SHP77 (cell line): Measurements from ENCODE around the gene FRMPD2.
"Not testable (repeated sequence)": the region's sequence is repeated elsewhere in the genome, so short reads cannot be mapped to it uniquely, and the experiment has no call there.

Experiments
- DNase-seq, 2 experiments: peaks; one replicate each; lab custom pipeline; 2025; lab: John Stamatoyannopoulos, UW

The FRMPD2 gene

DNA sequence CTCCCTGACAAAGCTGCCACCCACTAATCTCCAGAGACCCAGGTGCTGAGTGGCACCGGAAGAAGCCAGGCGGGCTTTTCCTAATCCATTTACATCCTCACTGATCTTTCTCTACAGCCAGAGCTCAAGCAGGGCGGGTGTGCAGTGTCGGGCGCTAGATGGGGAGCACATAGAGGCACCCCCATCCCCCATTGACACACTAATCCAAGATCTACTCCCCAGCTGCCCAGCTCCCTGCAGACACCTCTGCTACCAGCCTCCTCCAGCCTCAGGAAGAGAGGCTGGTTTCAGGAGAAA, 22.2 kb downstream of the FRMPD2 start:
- DNase-seq = no peak

DNA sequence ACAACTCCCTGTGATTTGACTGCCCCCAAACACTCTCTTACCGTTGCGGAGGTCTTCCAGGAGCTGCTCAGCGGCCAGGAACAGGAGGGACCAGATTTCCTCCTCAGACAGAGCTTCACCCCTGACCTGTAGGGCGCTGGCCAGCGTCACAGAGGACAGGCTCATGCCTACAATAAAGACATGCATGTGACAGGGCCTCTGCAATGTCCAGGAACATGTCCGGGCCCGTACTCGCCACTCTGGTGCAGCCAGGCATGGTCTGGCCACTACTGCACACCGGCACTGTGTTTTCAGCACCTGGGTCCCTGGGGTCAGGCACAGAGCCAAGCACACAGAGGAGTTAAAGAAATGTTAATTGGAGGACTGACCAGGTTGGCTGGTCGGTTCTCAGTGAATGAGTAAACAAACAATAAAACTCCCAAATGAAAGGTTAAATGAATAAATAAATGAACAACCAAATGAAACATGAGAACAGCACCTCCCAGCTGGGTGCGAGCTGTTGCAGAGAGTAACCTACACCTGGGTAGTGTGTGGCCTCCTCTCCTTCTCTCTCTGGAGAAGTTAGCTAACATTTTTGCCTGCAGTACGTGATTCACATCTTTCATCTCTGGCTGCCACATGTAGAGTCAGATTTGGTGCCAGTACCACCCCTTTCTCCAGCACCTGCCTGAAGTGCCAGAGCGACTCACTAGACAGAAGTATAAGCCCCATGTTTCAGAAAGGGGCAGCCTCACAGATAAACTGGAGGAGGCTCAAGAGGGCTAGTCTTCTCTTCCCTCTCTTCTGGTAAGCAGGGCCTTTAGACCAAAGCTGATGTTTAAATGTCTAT, 22.8 kb downstream of the FRMPD2 start:
- DNase-seq = peak; percentile 33 to 34

- peak in 1 of 2 experiments; percentile 2 for DNase-seq
Observed at GRCh38 chr10:48251152-48251524, 23.4 kb downstream of the FRMPD2 start.

- no peak for DNase-seq
Observed at GRCh38 chr10:48249763-48250351, 24.6 kb downstream of the FRMPD2 start.

DNA sequence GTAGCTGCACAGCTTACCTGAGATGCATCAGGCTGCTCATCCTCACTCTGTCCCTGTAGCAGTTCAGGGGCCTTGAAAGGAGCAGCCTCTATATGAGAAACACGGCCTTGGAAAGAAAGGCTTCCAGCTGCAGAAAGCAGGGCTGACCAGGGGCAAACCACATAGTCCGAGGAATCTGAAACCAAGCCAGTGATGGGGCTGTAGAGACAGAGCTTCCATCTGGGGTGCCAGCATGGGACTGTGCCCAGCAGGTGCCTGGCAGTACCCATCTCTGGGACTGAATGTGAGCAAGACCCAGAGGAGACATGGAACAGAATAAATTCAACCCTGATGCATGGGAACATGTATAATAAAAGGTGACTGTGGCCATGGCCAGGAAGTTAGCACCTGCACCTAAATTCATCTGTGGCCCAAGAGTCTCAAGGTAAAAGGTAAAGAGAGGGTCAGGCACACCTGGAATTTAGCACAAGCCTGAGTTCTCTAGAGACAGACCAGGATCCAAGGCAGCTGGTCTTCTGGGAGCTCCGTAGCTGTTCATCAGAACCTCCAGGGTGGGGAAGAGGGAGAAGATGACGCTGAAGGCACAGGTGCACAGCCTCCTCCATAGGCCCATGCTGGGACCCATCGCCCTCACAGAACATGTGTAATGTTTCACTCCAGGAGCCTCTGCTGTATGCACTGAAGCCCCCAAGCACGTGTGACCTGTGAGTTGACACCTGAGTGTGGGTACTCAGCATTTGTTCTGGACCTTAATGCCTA, 25.3 kb downstream of the FRMPD2 start:
- no peak for DNase-seq

DNA sequence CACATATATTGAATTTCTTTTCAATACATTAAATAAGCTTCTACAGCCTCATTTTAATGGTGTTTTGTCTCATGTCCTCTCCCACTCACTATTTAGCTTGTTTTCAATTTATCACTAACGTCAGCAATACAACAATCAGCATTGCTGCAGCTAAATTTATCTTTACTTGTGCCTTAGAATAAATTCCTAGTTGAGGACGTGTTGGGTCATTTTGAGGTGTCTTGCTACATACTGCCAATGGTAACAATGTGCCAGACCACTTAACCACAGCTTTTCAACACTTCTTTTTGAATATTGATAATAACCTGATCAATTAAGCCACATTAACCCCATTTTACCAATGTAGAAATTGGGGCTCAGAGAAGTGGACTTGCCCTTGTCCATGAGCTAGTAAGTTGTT, 26.0 kb downstream of the FRMPD2 start:
- no peak for DNase-seq

- no peak for DNase-seq
Observed at GRCh38 chr10:48247680-48248079, 26.8 kb downstream of the FRMPD2 start.

DNA sequence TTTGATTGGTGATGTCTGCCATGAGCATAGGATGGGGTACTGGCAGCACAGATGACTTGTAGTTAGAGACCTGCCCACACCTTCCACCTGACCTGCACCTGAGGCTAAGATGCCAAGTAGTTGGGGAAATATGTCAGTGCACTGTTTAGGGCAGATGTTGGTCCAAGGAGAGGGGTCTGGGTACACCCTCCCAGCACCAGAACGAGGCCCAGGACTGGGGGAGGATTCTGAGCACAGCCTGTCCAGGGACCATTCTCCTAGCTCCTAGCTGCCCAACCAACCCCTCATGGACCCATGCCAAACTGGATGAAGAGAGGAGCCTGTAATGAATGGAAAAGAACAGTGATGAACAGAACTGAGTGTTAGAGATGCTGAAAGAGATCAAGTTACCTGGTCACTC, 28.0 kb downstream of the FRMPD2 start:
- DNase-seq = no peak

GRCh38 chr10:48245977-48246376, 28.5 kb downstream of the FRMPD2 start:
- no peak for DNase-seq

DNA sequence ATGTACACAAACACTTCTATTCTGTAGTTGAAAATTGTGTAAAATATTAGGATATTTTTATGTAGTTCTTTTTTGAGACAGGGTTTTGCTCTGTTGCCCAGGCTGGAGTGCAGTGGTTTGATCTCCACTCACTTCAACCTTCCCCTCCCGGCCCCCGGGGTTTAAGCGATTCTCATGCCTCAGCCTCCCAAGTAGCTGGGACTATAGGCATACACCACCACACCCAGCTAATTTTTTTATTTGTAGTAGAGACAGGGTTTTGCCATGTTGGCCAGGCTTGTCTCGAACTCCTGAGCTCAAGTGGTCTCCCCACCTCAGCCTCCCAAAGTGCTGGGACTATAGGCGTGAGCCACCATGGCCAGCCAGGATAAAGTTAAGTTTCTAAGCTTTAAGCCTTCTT, 30.6 kb downstream of the FRMPD2 start:
- DNase-seq = not testable (repeated sequence)

DNA sequence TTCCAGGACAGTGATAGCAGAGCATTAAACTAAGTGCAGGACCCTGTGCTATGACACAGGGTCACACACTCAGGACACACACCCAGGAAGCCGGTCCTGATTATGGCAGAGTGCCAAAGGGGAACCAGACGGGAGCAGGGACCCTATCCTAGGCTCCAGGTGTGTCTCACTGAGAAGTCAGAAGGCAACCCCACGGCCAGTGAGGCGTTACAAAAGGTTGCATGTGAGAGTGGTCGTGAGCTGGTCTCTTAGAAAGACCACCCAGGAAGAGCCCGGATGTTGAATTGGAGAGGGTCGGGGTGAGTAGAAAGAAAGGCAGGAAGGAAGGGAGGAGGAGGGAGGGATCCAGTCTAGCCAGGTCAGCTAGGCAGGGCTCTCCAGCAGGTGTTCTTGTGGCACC, 31.0 kb downstream of the FRMPD2 start:
- no peak for DNase-seq

DNA sequence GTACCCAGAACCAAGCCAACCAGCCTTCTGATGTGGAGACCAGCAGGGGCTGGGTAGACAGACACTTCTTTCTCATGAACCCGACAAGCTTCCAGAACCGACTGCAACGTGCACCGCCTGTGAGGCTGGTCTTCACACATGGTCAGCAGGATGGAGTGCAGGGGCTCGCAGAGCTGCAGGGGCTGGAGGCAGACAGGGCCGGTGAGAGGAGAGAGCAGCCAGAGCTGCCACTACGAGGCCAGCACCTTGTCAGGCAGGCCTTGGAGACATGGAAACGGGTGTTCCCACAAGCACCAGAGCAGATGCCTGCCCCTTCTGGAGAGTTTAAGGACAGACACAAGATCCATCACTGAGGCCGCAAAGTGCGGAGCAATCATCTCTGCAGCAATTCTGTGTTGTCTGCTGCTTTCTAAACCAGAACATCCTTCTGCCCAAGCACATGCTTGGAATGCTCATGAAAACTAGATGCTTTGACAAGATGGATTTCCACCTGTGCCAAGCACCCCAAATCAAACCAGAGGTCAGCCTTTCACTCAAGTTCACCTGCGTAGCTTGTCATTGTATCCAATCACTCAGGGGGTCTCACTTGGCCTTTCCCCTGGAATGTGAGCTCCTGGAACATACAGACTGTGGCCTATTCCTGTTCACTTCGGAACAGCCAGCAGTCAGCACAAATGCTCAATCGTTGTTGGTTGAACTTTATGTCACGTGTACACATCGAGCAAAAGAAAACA, 32.2 kb downstream of the FRMPD2 start:
- no peak for DNase-seq

DNA sequence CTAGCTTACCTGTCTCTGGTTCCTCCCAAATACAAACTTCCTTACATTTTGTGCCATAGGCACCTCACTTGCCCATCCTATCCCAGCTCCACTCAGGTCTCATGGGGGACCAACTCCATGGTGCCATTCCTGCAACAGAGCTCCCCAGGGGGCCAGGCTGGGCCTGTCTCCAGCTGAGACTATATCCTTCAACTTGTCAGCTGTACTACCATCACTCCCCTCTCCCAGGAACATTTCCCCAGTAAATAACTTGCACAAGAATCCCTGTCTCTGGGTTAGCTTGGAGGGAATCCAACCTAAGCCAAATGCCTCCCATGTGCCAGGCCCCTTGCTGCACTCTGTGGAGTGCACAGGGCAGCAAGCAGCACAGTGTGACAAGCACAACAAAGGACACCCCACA, 33.2 kb downstream of the FRMPD2 start:
- DNase-seq = no peak

DNA sequence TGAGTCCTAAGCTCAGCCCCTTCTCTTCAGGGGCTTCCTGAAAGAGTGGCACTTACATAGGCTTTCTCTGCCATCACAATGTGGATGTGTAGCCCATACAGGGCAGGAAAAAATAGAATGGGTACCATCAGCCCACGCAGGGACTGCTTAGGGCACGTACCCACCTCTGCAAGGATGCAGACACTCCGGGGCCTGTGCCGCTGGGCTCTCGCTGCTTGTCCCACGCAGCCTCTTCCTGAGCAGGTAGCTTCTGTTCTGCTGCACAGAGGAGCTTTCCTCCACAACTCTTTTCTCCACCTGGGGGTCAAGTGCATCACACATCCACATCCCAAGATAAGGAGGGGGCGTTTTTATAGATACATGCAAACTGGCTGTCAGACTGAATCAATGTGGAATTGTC, 34.3 kb downstream of the FRMPD2 start:
- no peak for DNase-seq

GRCh38 chr10:48239618-48240017, 34.9 kb downstream of the FRMPD2 start:
- DNase-seq = no peak

- no peak for DNase-seq
Observed at GRCh38 chr10:48238826-48239520, 35.5 kb downstream of the FRMPD2 start.

DNA sequence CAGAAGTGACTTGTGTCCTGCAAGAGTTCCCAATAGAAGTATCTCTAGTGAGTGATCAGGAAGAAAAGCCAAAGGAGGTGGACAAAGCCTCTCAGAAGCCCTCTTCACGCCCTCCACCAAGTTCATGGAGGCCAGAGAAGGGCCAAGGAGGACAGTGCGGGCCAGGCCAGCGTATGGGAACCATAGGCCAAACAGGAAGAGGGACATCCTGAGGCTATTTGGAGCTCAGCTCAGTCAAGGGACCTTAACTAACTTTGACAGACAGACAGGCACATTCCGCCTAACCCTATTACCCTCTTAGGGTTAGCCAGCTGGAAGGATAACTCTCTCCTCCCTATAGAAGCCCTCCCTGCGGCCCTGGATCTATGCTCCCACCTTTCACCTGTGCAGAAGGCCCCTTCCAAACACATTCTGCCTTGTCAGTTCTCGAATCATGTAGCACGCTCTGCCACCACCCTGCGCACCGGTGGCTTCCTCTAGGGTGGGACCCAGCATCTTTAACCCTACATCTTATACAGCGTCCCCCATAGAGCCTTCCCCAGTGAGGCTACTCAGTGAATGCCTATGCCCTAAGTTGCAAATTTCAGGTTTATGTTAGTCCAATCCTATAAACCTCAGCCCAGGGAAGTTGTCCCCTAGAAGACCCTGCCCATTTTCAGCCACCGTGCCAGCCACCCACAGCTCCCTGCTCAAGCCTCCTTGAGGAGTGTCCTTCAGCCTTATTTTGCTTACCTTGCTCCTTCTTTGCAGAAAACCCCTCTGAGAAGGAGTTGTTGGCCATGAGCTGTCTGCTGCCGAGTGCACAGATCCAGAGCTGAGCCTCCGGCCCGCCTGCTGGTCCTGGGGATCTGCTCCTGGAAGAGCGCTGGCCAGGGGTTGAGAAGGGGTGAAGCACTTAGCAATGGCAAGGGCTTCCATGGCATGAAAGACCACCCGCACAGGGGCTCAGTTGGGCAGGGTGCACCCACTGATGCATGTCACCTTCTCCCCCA, 36.9 kb downstream of the FRMPD2 start:
- no peak for DNase-seq

GRCh38 chr10:48236199-48236621, 38.3 kb downstream of the FRMPD2 start:
- no peak for DNase-seq

- DNase-seq = no peak
Observed at GRCh38 chr10:48235501-48235900, 39.0 kb downstream of the FRMPD2 start.

GRCh38 chr10:48234787-48235186, 39.7 kb downstream of the FRMPD2 start:
- no peak for DNase-seq

GRCh38 chr10:48234295-48234694, 40.2 kb downstream of the FRMPD2 start:
- no peak for DNase-seq
